Measurements from ENCODE around the gene PET100.

PET100 gene, protein sequence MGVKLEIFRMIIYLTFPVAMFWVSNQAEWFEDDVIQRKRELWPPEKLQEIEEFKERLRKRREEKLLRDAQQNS

DNA sequence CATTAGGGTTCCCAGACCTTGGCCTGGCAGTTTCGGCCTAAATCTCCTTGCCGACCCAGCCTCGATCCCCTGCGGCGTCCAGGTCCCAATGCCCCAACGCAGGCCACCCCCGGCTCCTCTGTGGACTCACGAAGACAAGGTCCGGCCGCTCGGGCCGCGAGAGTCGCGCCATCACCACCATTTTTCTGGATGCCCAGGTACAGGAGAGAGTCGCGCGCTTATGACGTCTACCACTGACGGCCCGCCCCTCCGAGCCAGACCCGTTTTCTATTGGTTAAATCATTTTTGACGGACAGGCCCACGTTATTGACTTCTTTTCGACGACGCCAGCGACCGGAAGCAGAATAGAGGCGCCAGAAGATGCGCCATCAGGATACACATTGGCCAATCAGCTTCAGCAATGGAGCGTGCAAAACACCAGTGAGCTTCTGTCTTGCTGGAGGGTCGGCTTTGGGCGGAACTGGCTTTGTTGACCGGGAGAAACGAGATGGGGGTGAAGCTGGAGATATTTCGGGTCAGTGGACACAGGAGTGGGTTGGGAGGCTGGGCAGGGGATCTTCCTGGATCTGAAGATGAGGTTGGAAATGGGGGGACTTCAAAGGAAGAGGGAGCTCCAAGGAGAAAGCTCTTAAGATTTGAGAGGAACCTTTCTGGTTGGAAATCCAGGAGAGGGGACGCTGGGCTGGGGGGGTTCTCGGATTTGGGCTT lies at the start of gene PET100, which contains the start of gene XAB2:
PET100 (plus strand) TSS at position 447 of the 708 bp plus-strand sequence; CDS start at position 488, 41 bp downstream.
XAB2 (minus strand) TSS at position 199 of the 708 bp plus-strand sequence; CDS start at position 181, 18 bp downstream.
- DNase-seq (ENCODE audit: insufficient read length, low spot score) = peak; percentile 99
- FAIRE-seq = peak; percentile 100

DNA sequence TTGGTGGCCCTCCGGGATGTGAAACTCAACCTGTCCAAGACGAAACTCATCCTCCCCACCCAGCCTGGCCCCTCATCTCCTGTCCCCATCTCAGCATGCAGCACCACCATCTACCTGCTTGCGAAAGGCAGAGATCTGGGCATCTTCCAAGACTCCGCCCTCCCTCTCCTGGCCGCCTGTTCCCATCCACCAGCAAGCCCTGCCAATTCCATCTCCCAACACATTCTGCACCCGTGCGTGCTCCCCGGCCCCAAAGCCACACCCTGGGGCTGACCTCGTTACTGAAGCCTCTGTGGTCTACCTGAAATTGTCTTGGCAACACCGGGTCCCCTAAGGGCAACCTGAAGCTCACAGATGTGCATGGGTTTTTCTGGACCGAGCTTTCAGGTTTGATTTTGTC lies 47.1 kb upstream of the PET100 start:
- FAIRE-seq (no peak), DNase-seq (ENCODE audit: insufficient read length, low spot score) (no peak)

DNA sequence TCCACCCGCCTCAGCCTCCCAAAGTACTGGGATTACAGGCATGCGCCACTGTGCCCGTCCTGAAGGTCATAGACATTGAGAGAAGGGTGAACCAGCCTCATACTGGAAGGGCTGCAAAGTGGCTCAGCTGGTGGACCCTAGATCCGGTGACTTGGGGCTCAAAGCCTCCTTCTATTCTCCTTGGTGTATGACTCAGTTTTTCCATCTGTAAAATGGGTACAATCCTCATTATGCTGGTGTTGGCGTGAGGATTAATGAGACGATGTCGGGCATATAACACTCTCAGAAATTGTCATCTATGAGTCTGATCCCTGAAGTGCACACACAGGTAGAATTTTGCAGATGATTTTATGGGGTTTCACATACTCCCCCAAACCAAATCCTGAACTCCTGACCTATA lies 39.8 kb upstream of the PET100 start:
- FAIRE-seq (no peak), DNase-seq (ENCODE audit: insufficient read length, low spot score) (no peak)

DNA sequence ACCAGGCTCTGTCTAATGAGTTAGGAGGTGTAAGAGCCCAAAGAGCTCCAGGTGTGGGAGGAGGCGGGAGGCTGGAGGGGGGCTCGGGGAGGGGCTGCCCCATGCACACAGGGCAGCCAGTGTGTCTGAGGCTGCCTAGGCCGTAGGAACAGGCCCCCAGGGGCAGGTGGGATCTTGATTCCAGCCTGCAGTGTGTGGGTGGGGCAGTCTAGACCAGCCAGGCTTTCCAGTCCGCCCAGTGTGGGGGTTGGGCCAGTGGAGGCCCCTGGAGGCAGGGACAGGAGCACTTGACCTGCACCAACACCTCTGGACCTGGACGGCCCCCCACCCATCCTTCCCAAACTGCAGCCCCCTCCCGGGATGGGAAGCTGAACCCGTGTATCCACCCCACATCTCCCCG lies 39.3 kb upstream of the PET100 start:
- FAIRE-seq = no peak

DNA sequence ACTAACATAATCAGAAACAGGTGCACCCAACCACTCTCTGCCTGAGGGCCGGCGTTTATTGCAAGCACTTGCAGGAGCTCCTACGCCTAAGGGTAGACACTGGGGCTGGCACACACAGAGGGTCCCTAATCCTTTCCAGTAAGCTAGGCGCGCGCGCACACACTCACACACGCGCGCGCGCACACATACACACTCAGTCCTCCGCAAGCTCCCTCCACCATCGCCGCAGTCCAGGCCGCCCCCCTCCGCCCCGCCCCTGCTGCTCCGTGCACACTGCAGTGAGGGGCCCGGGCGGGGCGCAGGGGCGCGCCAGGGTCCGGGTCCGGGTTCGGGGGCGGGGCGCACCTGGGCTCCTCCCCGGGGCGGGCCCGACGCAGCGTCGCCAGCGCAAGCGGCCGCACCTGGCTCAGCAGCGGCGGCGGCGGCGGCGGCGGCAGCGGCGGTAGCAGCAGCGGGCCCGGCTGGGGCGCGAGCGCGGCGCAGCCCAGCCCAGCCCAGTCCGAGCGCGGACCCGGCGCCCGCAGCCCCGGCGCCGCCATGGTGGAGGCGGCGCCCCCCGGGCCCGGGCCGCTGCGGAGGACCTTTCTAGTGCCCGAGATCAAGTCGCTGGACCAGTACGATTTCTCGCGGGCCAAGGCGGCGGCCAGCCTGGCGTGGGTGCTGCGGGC lies 34.0 kb upstream of the PET100 start, which contains the start of gene CAMSAP3:
CAMSAP3 (plus strand) TSS at position 398 of the 668 bp plus-strand sequence; CDS start at position 538, 140 bp downstream.
- no peak for FAIRE-seq
- DNase-seq (ENCODE audit: insufficient read length, low spot score) = peak; percentile 82

More for the DNA sequence above, 39.3 kb upstream of the PET100 start:
- no peak for DNase-seq (ENCODE audit: insufficient read length, low spot score)

DNA sequence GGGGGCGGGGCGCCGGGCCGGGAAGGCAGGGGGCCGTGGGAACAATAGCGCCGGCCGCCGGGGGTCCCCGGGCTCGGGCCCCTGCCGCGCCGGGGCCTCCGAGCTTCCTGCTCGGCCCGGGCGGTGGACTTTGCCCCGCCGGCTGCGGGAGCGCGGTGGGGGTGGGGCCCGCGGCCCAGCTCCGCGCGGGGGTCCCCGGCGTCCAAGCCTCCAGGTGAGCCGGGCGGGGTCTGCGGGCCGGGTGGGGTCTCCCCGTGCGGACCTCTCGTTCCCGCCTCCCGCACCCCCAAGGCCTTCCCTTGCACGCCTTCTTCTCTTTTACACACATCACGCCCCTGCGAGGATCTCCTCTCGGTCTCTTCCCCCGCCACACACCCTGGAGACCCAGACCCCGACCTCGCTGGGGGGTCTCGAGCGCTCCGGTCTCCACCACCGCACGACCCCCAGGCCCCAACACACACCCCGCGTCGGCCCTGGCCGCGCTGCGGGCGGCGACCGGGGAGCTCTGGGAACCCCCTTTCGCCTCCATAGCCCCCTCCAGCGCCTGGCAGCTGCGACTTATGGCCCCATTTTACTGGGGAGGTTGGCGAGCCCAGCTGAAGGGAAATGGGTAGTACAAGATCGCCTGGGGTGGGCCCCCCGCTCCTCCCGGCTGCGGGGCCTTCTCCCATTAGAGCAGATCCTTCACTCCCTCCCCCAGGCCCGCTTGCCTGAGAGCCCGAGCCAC lies 33.2 kb upstream of the PET100 start:
- FAIRE-seq = no peak
- DNase-seq (ENCODE audit: insufficient read length, low spot score) = no peak

DNA sequence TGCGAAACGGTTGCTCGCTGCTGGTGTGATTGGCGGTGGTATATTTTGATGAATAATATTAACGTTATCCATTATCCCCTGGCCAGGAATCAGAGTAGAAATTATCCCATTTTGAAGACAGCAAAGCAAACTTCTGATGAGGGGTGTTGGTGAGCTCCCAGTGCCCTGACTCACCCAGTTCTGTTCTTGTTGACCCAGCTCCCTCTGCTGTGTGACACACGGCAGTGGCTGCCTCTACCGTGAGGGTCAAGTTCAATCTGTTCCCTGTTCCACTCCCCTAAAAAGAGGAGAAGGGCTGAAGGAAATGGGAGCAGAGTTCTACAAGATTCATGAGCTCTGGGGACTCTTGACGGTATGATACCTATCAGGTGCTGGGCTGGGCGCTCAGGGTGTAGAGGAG lies 31.9 kb upstream of the PET100 start:
- no peak for DNase-seq (ENCODE audit: insufficient read length, low spot score)
- FAIRE-seq = no peak

DNA sequence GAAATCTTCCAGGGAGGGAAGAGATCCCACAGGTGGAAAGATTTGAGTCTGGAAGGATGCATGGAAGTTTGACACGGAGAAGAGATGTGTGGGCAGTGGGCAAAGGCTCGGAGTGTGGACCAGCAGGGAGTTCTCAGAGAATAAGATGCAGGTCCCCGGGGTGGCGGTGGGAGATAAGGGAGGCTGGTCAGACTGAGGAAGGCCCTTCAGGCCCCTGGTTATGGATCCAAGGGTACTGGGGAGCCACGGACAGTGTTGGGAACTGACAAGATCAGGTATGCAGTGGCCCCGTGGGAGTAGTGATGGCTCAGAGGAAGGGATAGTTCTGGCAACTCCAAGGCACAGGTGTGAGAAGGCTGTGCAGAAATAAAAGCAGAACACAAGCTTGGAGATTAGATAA lies 31.4 kb upstream of the PET100 start:
- DNase-seq (ENCODE audit: insufficient read length, low spot score) = no peak
- FAIRE-seq = no peak

DNA sequence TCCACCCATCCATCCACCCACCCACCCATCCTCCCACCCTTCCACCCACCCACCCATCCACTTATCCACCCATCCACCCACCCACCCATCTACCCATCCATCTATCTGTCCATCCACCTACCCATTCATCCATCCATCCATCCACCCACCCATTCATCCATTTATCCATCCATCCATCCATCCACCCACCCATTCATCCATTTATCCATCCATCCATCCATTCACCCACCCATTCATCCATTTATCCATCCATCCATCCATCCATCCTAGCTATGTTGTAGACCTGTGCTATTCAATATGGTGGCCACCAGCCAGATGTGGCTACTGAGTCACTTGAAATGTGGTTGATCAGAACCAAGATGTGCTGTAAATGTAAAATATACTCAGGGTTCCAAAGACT lies 28.9 kb upstream of the PET100 start:
- FAIRE-seq = no peak
- no peak for DNase-seq (ENCODE audit: insufficient read length, low spot score)

DNA sequence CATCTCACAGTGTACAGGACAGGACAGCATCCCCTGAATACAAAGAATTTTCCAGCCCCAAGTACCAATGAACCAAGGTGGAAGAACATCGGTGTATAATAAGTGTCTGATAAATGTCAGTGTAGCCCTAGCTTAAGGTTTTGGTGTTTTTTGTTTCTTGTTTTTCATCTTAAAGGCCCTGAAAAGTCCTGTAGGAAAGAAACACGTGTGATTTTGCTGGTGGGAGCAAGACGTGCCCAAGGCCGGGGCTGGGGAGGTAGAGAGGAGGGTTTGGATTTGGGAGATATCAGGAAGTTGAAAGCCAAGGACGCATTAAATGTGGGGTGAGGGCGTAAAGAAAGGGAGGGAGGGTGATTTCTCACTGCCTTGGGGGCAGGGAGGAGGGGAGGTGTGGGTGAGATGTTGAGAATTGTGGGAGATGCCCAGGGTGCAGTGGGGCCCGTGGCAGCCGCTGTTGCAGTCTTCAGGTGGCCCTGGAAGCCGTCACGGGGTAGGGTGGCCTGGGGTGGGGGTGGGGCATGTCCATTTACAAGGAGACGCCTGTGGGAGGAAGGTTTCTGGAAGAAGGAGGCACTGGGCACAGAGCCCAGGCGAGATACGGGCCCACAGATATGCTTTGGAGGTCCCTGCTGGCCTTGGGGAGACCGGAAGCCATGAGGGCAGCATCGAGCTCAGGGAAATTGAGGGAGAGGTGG lies 27.2 kb upstream of the PET100 start:
- FAIRE-seq = no peak
- no peak for DNase-seq (ENCODE audit: insufficient read length, low spot score)

DNA sequence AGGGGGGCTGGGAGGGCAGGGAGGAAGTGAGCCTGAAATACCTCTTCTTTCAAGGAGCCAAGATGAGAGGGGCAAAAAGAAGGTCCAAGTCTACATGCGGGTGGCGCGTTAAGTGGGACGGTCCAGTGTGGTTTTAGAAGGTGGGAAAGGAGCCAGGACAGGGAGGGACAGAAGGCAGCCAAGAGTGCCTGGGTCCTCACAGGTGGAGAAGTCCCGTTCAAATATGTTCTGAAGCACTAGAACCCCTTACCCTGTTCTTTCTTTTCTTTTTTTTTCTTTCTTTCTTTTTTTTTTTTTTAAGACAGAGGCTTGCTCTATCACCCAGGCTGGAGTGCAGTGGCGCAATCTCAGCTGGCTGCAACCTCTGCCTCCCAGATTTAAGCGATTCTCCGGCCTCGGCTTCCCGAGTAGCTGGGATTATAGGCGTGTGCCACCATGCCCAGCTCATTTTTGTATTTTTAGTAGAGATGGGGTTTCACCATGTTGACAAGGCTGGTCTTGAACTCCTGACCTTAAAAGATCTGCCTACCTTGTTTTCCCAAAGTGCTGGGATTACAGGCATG lies 26.6 kb upstream of the PET100 start:
- FAIRE-seq = no peak
- no peak for DNase-seq (ENCODE audit: insufficient read length, low spot score)

DNA sequence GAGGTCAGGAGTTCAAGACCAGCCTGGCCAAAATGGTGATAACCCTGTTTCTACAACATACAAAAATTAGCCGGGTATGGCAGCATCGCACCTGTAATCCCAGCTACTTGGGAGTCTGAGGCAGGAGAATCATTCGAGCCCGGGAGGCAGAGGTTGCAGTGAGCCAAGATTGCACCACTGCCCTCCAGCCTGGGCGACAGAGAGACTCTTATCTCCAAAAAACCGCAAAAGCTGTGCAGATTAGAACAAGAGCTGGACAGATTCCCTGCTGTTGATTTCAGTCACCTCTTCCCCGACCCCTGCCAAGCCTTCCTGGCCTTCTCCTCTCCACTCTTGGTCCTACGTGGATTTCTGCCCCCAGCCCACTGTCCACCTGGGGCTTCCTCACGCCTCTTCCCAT lies 25.7 kb upstream of the PET100 start:
- FAIRE-seq (no peak), DNase-seq (ENCODE audit: insufficient read length, low spot score) (no peak)

DNA sequence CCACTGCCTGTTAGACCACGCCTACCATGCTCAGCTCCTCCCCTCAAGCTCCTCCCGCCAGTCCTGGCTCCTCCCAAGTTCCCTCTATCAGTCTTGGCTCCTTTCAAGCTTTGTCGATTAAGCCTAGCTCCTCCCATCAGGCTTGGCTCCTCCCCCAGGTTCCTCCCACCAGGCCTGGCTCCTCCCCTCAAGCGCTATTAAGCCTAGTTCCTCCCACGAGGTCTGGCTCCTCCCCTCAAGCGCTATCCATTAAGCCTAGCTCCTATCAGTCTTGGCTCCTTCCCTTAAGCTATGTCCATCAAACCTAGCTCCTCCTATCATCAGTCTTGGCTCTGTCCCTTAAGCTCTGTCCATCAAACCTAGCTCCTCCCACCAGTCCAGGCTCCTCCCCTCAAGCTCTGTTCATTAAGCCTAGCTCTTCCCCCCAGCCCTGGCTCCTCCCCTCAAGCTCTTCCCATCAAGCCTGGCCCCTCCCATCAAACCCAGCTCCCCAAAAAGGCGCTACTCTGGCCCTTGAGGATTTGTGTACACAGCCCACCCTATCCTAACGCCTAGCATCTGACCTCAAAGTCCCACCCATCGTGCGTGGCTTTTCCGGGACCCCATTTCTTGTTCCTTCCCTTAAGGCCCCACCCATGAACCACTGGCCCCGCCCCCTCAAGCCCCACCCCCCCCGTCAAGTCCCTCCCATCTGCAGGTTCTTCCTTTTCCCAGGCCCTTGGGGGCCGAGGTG lies 23.9 kb upstream of the PET100 start:
- FAIRE-seq = no peak
- no peak for DNase-seq (ENCODE audit: insufficient read length, low spot score)

DNA sequence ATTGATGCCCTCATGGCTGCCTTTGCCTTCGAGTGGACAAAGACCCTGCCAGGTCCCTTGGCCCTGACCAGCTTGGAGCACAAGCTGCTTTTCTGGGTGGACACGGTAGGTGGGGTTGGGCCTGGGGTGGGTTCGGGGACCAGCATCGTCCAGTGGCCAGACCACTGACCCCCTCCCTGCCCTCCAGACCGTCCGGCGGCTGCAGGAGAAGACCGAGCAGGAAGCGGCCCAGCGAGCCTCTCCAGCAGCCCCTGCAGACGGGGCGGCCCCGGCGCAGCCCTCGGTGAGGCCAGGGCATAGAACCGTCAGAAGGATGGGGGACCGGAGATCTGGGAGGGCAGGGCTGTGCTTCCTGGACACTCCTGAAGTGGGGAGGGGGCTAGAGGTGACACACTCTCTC lies 23.3 kb upstream of the PET100 start:
- DNase-seq (ENCODE audit: insufficient read length, low spot score) (no peak), FAIRE-seq (no peak)

DNA sequence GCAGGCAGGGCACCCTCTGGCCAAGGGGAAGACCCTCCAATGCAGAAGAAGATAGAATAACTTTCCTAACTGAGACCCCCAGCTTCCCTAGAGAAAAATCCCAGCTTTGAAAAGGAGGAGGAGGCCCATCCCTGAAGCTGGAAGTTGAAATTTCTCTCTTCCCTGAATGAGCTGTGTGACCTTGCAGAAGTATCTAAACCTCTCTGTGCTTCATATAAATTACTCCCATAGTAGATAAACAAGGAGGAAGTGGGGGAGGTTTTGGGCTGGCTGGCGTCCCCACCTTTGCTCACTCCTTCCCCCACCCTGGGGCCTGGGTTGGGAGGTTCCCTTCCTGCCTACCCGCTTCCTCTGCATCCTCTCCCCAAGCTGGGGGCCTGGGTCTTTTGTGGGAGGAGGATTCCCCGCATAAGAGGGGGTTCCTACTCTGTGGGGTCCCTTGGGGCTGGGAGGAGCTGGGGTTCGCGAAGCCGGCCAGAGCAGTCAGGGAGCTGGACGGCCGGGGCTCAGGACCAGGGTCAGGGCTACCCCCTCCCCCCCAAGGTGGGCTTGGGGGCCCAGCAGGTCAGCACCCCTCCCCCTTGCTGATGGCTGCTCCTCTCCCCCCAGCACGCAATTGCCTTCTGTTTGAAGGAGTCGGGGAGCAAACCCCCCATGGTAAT lies 22.2 kb upstream of the PET100 start:
- DNase-seq (ENCODE audit: insufficient read length, low spot score) (no peak), FAIRE-seq (no peak)

DNA sequence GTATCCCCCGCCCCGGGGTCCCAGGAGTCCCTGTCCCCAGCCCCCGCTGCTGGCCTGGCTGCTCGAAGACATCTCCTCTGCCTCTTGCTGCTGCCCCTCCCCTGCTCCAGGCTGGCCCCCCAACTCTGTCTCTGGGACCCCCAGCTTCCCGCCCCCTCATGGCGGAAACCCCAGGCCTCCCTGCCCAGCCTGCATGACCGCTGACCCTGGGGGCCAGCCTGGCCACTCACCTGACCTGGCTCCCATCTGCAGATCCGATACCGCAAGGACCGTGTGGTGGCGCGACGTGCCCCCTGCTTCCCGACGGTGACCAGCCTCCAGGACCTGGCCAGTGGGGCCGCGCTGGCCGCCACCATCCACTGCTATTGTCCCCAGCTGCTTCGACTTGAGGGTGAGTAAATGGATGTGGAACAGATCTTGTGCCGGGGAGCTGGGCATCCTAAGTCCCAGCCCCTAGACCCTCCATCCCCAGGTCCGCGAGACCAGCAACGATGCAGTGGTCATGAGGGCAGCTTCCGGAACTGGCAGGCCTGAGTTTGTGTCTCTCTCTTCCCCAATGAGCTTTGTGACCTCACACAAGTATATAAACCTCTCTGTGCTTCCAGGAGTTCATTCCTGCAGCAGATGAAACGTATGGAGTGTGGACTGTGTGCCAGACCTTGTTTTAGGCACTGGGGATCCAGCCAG lies 21.6 kb upstream of the PET100 start:
- FAIRE-seq = no peak
- no peak for DNase-seq (ENCODE audit: insufficient read length, low spot score)

DNA sequence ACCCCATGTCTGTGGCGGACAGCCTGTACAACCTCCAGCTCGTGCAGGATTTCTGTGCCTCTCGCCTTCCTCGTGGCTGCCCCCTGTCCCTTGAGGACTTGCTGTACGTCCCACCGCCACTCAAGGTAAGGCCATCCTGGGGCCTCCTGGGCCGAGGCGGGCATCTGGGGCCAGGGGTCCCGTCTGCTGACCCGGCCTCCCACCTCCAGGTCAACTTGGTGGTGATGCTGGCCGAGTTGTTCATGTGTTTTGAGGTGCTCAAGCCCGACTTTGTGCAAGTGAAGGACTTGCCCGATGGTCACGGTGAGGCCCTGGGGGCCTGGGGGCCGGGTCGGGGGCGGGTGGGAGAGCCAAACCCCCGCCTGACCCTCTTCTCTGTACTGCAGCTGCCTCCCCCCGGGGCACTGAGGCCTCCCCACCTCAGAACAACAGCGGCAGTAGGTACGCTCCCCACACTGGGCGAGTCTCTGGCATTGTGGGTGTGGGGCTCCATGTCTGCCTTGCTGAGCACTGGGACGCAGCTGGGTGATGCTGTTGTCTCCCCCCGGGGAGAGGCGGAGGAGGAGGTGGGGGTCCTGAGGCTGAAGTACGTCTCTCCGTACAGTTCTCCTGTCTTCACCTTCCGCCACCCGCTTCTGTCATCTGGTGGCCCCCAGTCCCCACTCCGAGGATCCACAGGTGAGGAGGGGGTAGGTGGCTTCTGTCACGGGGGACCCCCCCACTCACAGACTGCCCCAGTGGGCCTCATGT lies 18.9 kb upstream of the PET100 start:
- DNase-seq (ENCODE audit: insufficient read length, low spot score) (no peak), FAIRE-seq (no peak)

All from GM19239 (cell line).